SK-N-DZ (cell line): Measurements from ENCODE around the gene ME3.
A peak's percentile ranks its signal among the peaks of the same experiment; 100 is the strongest.
"Not testable (repeated sequence)": the region's sequence is repeated elsewhere in the genome, so short reads cannot be mapped to it uniquely, and the experiment has no call there.

Experiments used
- DNase-seq: peaks from one replicate; pipeline ENCODE4 v3.0.0-alpha.2; 2015; ENCODE audit warnings: low spot score

Gene ME3

GRCh38 chr11:86623041-86623621 lies 49.3 kb downstream of the ME3 start:
- DNase-seq: no peak

- no peak for DNase-seq
Observed at GRCh38 chr11:86621854-86622253, 50.6 kb downstream of the ME3 start.

- no peak for DNase-seq
Observed at GRCh38 chr11:86620891-86621521, 51.4 kb downstream of the ME3 start.

- DNase-seq: not testable (repeated sequence)
Observed at GRCh38 chr11:86619428-86619827, 53.0 kb downstream of the ME3 start.

- no peak for DNase-seq
Observed at GRCh38 chr11:86617502-86617901, 54.9 kb downstream of the ME3 start.

GRCh38 chr11:86615487-86615886 lies 56.9 kb downstream of the ME3 start:
- no peak for DNase-seq

GRCh38 chr11:86610559-86611341 lies 61.7 kb downstream of the ME3 start:
- DNase-seq: peak; percentile 60

GRCh38 chr11:86608251-86608799 lies 64.1 kb downstream of the ME3 start:
- DNase-seq: peak; percentile 72

GRCh38 chr11:86606836-86607481 lies 65.5 kb downstream of the ME3 start:
- no peak for DNase-seq

GRCh38 chr11:86606270-86606835 lies 66.1 kb downstream of the ME3 start:
- DNase-seq: no peak

- no peak for DNase-seq
Observed at GRCh38 chr11:86596861-86597586, 75.4 kb downstream of the ME3 start.

- DNase-seq: no peak
Observed at GRCh38 chr11:86595955-86596354, 76.5 kb downstream of the ME3 start.

- peak; percentile 32 for DNase-seq
Observed at GRCh38 chr11:86595451-86595850, 77.0 kb downstream of the ME3 start.

- DNase-seq: no peak
Observed at GRCh38 chr11:86594746-86595145, 77.7 kb downstream of the ME3 start.

- no peak for DNase-seq
Observed at GRCh38 chr11:86593833-86594232, 78.6 kb downstream of the ME3 start.

GRCh38 chr11:86592659-86593451 lies 79.6 kb downstream of the ME3 start:
- DNase-seq: peak; percentile 20

- no peak for DNase-seq
Observed at GRCh38 chr11:86592047-86592591, 80.3 kb downstream of the ME3 start.

GRCh38 chr11:86591631-86592030 lies 80.8 kb downstream of the ME3 start:
- DNase-seq: no peak

GRCh38 chr11:86589856-86590589 lies 82.4 kb downstream of the ME3 start:
- DNase-seq: no peak
